Stimulated activated CD4-positive, alpha-beta T cell treated with anti-CD3 and anti-CD28 coated beads, TNF-alpha, amount 100 ng/mL, for 24 hours (primary cell): ENCODE results near the gene TAS2R3.

Source experiments
- DNase-seq, 3 experiments: peaks; one replicate each; pipeline ENCODE4 v3.0.0-alpha.2; 2020; ENCODE audit warnings: low read depth in 3 of 3

TAS2R3 gene

GRCh38 chr7:141785706-141786552, 22.0 kb downstream of the TAS2R3 start:
- DNase-seq = peak in 1 of 3 experiments; percentile 2

- no peak for DNase-seq
These were observed 24.4 kb downstream of the TAS2R3 start for GRCh38 chr7:141788296-141788695.

- no peak for DNase-seq
These were observed 26.0 kb downstream of the TAS2R3 start, which contains the start of gene TAS2R5 for GRCh38 chr7:141789917-141790316. TSS of gene TAS2R5 (plus strand) at chr7:141790217. CDS start at chr7:141790362, 145 bp downstream.

- DNase-seq = no peak
These were observed 28.6 kb downstream of the TAS2R3 start for GRCh38 chr7:141792526-141792925.
